GM18498 (cell line): ENCODE results near the gene TUFT1.

ENCODE experiments used
- ATAC-seq: cut with Tn5 transposase; IDR thresholded peaks from one replicate; pipeline ENCODE4 v1.9.1; 2021; ENCODE audit warnings: mild to moderate bottlenecking, moderate library complexity; ENCODE audit not compliant: unreplicated experiment

The TUFT1 gene

GRCh38 chr1:151536499-151536898, 3.6 kb upstream of the TUFT1 start:
- ATAC-seq, result no peak

GRCh38 chr1:151537112-151537511, 3.0 kb upstream of the TUFT1 start:
- ATAC-seq, result no peak

GRCh38 chr1:151539321-151540020, 638 bp upstream of the TUFT1 start:
- ATAC-seq, result peak; percentile 40

GRCh38 chr1:151540982-151541377, 871 bp downstream of the TUFT1 start:
- ATAC-seq, result no peak

GRCh38 chr1:151541752-151542151, 1.6 kb downstream of the TUFT1 start:
- no peak for ATAC-seq

- no peak for ATAC-seq
Measured at GRCh38 chr1:151542710-151543129, 2.6 kb downstream of the TUFT1 start.

GRCh38 chr1:151545542-151545941, 5.4 kb downstream of the TUFT1 start:
- no peak for ATAC-seq

GRCh38 chr1:151546011-151546925, 6.2 kb downstream of the TUFT1 start:
- no peak for ATAC-seq

GRCh38 chr1:151547119-151547899, 7.2 kb downstream of the TUFT1 start:
- ATAC-seq, result no peak

GRCh38 chr1:151547900-151548230, 7.8 kb downstream of the TUFT1 start:
- no peak for ATAC-seq

- ATAC-seq, result no peak
Measured at GRCh38 chr1:151549199-151549598, 9.1 kb downstream of the TUFT1 start.

GRCh38 chr1:151553659-151554058, 13.6 kb downstream of the TUFT1 start:
- ATAC-seq, result no peak

GRCh38 chr1:151556052-151556451, 15.9 kb downstream of the TUFT1 start:
- no peak for ATAC-seq

GRCh38 chr1:151562661-151563060, 22.6 kb downstream of the TUFT1 start:
- ATAC-seq, result no peak

GRCh38 chr1:151563376-151563775, 23.3 kb downstream of the TUFT1 start:
- ATAC-seq, result no peak

GRCh38 chr1:151565502-151566189, 25.5 kb downstream of the TUFT1 start:
- ATAC-seq, result no peak

- ATAC-seq, result no peak
Measured at GRCh38 chr1:151568626-151569088, 28.5 kb downstream of the TUFT1 start.

GRCh38 chr1:151570819-151571218, 30.7 kb downstream of the TUFT1 start:
- no peak for ATAC-seq

- ATAC-seq, result no peak
Measured at GRCh38 chr1:151574575-151575529, 34.7 kb downstream of the TUFT1 start.

GRCh38 chr1:151577173-151577572, 37.1 kb downstream of the TUFT1 start:
- ATAC-seq, result no peak
